ENCODE data around the gene RCAN2.

DNA sequence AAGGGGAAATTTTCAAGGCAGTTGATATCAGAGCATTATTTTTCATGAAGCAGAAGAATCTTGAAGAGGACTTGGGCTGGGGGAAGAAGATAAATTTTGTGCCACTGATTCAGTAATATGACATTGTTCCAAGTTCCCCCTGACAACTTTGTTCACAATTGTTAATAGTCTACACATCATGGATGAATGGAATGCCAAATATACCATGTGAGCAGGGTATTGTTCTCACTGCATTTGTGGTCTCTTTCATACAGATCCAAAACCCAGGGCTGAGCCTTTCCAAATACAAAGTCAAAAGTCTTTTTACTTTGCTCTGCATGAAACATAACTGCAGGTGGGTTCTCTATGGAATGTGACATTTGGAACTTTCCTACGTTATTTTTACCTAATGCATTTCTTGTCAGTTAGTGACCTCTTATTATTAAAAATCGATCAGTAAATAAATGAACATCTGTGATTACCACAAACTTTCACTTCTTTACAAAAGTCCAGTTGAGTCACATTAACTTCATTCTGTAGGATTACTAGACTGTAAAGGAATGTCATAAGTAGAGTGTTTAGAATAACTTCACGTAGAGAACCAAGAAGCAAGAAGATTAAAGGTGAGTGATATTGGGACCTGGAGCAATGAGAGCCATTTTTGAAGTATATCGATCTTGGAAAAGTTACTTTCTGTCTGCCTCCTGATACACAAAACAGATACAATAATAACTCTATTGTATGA is 100.9 kb downstream of the RCAN2 start:
- TF ChIP-seq, protein P1, sequence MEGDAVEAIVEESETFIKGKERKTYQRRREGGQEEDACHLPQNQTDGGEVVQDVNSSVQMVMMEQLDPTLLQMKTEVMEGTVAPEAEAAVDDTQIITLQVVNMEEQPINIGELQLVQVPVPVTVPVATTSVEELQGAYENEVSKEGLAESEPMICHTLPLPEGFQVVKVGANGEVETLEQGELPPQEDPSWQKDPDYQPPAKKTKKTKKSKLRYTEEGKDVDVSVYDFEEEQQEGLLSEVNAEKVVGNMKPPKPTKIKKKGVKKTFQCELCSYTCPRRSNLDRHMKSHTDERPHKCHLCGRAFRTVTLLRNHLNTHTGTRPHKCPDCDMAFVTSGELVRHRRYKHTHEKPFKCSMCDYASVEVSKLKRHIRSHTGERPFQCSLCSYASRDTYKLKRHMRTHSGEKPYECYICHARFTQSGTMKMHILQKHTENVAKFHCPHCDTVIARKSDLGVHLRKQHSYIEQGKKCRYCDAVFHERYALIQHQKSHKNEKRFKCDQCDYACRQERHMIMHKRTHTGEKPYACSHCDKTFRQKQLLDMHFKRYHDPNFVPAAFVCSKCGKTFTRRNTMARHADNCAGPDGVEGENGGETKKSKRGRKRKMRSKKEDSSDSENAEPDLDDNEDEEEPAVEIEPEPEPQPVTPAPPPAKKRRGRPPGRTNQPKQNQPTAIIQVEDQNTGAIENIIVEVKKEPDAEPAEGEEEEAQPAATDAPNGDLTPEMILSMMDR (IDR thresholded peaks at IDR 0.05): no peak
- TF ChIP-seq POLR2A (IDR thresholded peaks at IDR 0.05): no peak
- TF ChIP-seq EP300 (IDR thresholded peaks at IDR 0.05): no peak

Measured in ovary (tissue), 3 donors.